GM12891 (cell line): ENCODE results near the gene HDAC2.

Experiments used
- PAX5 ChIP-seq: IDR thresholded peaks from 2 replicates; pipeline ENCODE4 v1.6.1; 2011; ENCODE audit warnings: low read length, moderate library complexity, mild to moderate bottlenecking; ENCODE audit not compliant: insufficient read depth, severe bottlenecking
- POLR2A ChIP-seq: IDR thresholded peaks from 2 replicates; pipeline ENCODE4 v1.6.1; 2011; ENCODE audit warnings: low read depth, low read length, control low read depth
- POLR2AphosphoS5 ChIP-seq: IDR thresholded peaks from 2 replicates; pipeline ENCODE4 v1.6.1; 2011; ENCODE audit warnings: low read depth, low read length, control low read depth
- POU2F2 ChIP-seq: IDR thresholded peaks from 2 replicates; pipeline ENCODE4 v1.6.1; 2011; ENCODE audit warnings: low read depth, mild to moderate bottlenecking, control low read depth, low read length, moderate library complexity
- TAF1 ChIP-seq: IDR thresholded peaks from 2 replicates; pipeline ENCODE4 v1.6.1; 2011; ENCODE audit warnings: low read depth, low read length, control low read depth

- TF ChIP-seq POLR2A (no peak), POLR2AphosphoS5 (no peak), PAX5 (no peak), TAF1 (no peak), POU2F2 (no peak)
Observed at GRCh38 chr6:113967777-113968176, 3.2 kb downstream of the HDAC2 start.
